ENCODE results near the gene HEG1. TPM values are rescaled to one million over a fixed set of nuclear protein-coding genes. Genes with fewer than 3 reads are reported as not detected.

HEG1 gene
- total and polyA plus RNA-seq, 2 donors (not counting 3 experiments of a cell fraction or from before 2014, with no cell fraction given), result 50.1 to 106 TPM

GRCh38 chr3:124998247-124998630, 57.6 kb downstream of the HEG1 start:
- no peak overlapping the region for H3K4me2 ChIP-seq (ENCODE audit: insufficient read depth, low read length)
- H3K9me1 ChIP-seq (replicated peaks; ENCODE audit: control insufficient read depth, extremely low read depth, insufficient read depth, low read length), result no peaks in the 10 kb centered on the region
- ChIA-PET CTCF (interaction anchor here (1.4 kb wide), 1 partner anchor 62 kb away, joined by 3 read pairs; no protein-coding TSS in a partner anchor), POLR2A (no interaction called here)
- TF ChIP-seq FOS (IDR thresholded peaks at IDR 0.05; ENCODE audit: borderline replicate concordance, insufficient read depth, low read length) (no peak), CTCF (IDR thresholded peaks at IDR 0.05; ENCODE audit: extremely low read depth in 1 of 2, insufficient read depth in 1 of 2, low read depth in 1 of 2, low read length in 2 of 2) (no peak), MAX (IDR thresholded peaks at IDR 0.05; ENCODE audit: insufficient read depth, insufficient read length) (no peak)
- peaks cover 13 to 35% of the 10 kb centered on the region in 2 experiments for H3K36me3 ChIP-seq (ENCODE audit: control insufficient read depth in 2 of 2, extremely low read depth in 1 of 2, insufficient read depth in 2 of 2, low read length in 2 of 2)
- peaks cover 7% of the 10 kb centered on the region for H3K4me1 ChIP-seq (ENCODE audit: control insufficient read depth, extremely low read depth, insufficient read depth, low read length)
- H3K9me3 ChIP-seq (replicated peaks; ENCODE audit: control insufficient read depth, insufficient read depth, low read length), result no peaks in the 10 kb centered on the region
- no peak overlapping the region for H3K4me3 ChIP-seq (replicated peaks in 1 of 3; ENCODE audit: insufficient read depth in 1 of 3, low read depth in 1 of 3, low read length in 3 of 3)
- FAIRE-seq (peak; percentile 37), DNase-seq (ENCODE audit: low read depth, low spot score) (no peak)
- dilution Hi-C loops (cut with MboI; ENCODE audit: extremely low pct_ligation_motif_present, low sequenced_read_pairs), result no loop called here
- H4K20me1 ChIP-seq (replicated peaks; ENCODE audit: control insufficient read depth, extremely low read depth, insufficient read depth, low read length), result no peaks in the 10 kb centered on the region
- no peak overlapping the region for H3K27ac ChIP-seq (ENCODE audit: insufficient read depth, low read depth, low read length)
- H3K27me3 ChIP-seq (ENCODE audit: control insufficient read depth in 2 of 2, insufficient read depth in 2 of 2, low read length in 2 of 2), result no peaks in the 10 kb centered on the region
- BruUV-seq (replicated peaks), result no TSS peak
- intact Hi-C loops (cut with micrococcal nuclease), result no loop called here
- no peak overlapping the region for H2AFZ ChIP-seq (ENCODE audit: low read depth, low read length)
- H3K9ac ChIP-seq (replicated peaks; ENCODE audit: extremely low read depth, insufficient read depth, low read length), result no peak overlapping the region
- H3K79me2 ChIP-seq (ENCODE audit: control insufficient read depth, insufficient read depth, low read length), result no peaks in the 10 kb centered on the region
